Colonic mucosa (tissue), 4 donors: ENCODE data around the gene CUL1. TPM values are rescaled to one million over a fixed set of nuclear protein-coding genes. Genes with fewer than 3 reads are reported as not detected.

Experiments
- DNase-seq: peaks from one replicate; pipeline ENCODE4 v3.0.0-alpha.2; 2020
- H3K27ac ChIP-seq: fragments of 200-600 bp; one replicate; pipeline ENCODE4 v1.8.0; 2021
- H3K27me3 ChIP-seq: fragments of 200-600 bp; one replicate; pipeline ENCODE4 v1.8.0; 2021
- H3K36me3 ChIP-seq: fragments of 200-600 bp; one replicate; pipeline ENCODE4 v1.8.0; 2021
- H3K4me1 ChIP-seq: fragments of 200-600 bp; one replicate; pipeline ENCODE4 v1.8.0; 2021; ENCODE audit warnings: mild to moderate bottlenecking
- H3K4me3 ChIP-seq: fragments of 200-600 bp; one replicate; pipeline ENCODE4 v1.8.0; 2021
- H3K9ac ChIP-seq, 2 donors: one replicate each; pipeline ENCODE4 v1.7.0; 2013; ENCODE audit warnings: control low read depth in 2 of 2, low read depth in 2 of 2, low read length in 2 of 2
- H3K9me3 ChIP-seq: fragments of 200-600 bp; one replicate; pipeline ENCODE4 v1.8.0; 2021
- intact Hi-C: fragments of 100-400 bp; cut with DNase I; formaldehyde crosslinking; loops from one replicate; pipeline ENCODE4 v1.14.1; 2022
- total RNA-seq, 2 donors: library from RNA; stranded (reverse); fragmentation: NEBNext Ultra II Directional in 1 of 2; extraction: Animal tissue kit (Norgen Biotek cat#: 25700) in 1 of 2; gene quantifications; one replicate each; pipeline ENCODE4 v1.2.1, GENCODE V29; 2021
- TF ChIP-seq, protein P1 (sequence below): fragments of 200-600 bp; IDR thresholded peaks from one replicate; pipeline ENCODE4 v1.8.0; 2022; ENCODE audit warnings: antibody characterized with exemption, mild to moderate bottlenecking
- donor health status: healthy.
- donor health status: DM: no; HTN: no; CAD: no.
- donor health status: DM: no; HTN: no; CAD: no.

CUL1 gene
- total RNA-seq, 2 donors from 2014 or later: 36.2 to 36.9 TPM

DNA sequence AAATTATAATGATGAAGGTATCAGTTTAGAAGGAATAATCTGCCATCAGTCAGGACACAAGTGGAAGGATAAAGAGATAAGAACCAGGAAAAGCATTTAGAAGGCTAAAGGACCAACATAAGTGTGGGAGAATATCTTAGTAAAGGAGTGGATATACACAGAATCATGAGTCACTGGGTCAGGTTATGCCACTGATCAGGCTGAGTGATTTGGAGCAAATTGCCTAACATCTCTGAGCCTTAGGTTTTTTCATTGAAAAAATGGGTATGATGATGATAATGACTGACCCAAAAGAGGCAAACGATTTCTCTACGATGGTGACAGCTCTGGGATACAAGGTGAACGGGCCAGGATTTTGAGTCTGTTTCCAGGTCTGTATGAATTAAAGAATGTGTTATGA lies 2.8 kb upstream of the CUL1 start:
- no peaks in the 10 kb centered on the region for H3K36me3 ChIP-seq
- no peaks in the 10 kb centered on the region for H3K27me3 ChIP-seq
- H3K4me3 ChIP-seq: no peak overlapping the region
- intact Hi-C loops: no loop called here
- no peak for DNase-seq
- H3K27ac ChIP-seq: no peak overlapping the region
- no peak overlapping the region for H3K9ac ChIP-seq
- no peaks in the 10 kb centered on the region for H3K9me3 ChIP-seq
- H3K4me1 ChIP-seq: peaks cover 2% of the 10 kb centered on the region
- TF ChIP-seq, protein P1, sequence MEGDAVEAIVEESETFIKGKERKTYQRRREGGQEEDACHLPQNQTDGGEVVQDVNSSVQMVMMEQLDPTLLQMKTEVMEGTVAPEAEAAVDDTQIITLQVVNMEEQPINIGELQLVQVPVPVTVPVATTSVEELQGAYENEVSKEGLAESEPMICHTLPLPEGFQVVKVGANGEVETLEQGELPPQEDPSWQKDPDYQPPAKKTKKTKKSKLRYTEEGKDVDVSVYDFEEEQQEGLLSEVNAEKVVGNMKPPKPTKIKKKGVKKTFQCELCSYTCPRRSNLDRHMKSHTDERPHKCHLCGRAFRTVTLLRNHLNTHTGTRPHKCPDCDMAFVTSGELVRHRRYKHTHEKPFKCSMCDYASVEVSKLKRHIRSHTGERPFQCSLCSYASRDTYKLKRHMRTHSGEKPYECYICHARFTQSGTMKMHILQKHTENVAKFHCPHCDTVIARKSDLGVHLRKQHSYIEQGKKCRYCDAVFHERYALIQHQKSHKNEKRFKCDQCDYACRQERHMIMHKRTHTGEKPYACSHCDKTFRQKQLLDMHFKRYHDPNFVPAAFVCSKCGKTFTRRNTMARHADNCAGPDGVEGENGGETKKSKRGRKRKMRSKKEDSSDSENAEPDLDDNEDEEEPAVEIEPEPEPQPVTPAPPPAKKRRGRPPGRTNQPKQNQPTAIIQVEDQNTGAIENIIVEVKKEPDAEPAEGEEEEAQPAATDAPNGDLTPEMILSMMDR: no peak

DNA sequence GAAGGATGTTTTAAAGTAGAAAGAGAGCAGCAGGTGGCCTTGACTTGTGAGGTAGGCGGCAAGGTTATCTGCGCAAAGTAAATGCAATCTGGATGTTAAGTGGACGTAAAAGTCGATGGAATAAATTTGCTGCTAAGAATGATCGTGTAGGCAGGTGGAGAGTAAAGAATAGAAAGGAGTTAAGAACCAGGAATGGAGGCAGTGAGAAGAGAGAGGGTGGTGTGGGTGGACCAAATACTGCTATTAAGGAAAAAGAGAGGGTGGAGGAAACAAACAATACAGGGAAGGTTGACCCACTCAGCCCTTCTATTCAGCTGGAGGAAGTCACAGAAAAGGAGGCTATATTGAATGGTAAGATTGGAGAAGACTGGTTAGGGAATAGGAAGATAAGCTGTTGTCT lies 1.9 kb upstream of the CUL1 start:
- Histone ChIP-seq H3K9me3 (no peaks in the 10 kb centered on the region), H3K4me3 (no peak overlapping the region), H3K27ac (no peak overlapping the region), H3K4me1 (peaks cover 11% of the 10 kb centered on the region), H3K27me3 (no peaks in the 10 kb centered on the region), H3K36me3 (no peaks in the 10 kb centered on the region), H3K9ac (no peak overlapping the region)
- intact Hi-C loops: no loop called here
- DNase-seq: no peak
- TF ChIP-seq, protein P1: no peak

DNA sequence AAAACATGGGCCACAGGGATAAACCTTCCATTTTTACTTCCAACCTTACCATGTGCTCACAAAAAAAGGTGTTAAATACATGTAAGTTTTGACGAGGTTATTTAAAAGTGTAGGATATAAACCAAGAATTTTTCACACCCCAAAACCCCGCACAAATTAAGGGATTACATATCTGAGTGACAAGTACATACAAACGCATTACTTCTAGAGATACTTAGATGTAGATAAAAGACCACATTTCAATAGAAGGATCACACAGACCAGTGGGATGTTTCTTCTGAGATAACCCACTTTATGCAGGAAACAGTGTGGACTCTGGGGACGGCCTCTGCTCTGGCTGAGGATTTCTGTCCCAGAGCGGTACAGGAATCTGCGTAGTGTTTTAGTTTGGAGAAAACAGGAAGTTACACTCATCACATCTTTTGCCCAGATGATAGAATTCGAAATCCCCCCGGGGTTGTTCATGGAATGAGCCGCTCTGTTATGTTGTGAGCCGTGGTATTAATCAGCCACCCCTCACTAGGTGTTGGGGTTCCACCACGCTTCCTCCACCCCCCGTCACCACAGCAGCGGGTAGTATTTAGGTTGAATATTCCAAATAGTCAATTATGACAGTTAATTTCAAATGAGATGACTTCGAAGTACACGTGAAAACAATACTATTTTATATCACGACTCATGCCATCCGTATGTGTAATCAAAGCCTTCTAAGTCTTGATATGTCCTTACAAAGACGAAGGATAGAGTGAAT lies 1.3 kb upstream of the CUL1 start:
- intact Hi-C loops: no loop called here
- H3K9ac ChIP-seq: peak overlapping the region; percentile 47 to 78
- H3K36me3 ChIP-seq: no peaks in the 10 kb centered on the region
- H3K9me3 ChIP-seq: no peaks in the 10 kb centered on the region
- DNase-seq: peak; percentile 25
- H3K4me3 ChIP-seq: peak overlapping the region; percentile 95
- H3K27ac ChIP-seq: no peak overlapping the region
- H3K27me3 ChIP-seq: no peaks in the 10 kb centered on the region
- TF ChIP-seq, protein P1: no peak
- peaks cover 15% of the 10 kb centered on the region for H3K4me1 ChIP-seq

DNA sequence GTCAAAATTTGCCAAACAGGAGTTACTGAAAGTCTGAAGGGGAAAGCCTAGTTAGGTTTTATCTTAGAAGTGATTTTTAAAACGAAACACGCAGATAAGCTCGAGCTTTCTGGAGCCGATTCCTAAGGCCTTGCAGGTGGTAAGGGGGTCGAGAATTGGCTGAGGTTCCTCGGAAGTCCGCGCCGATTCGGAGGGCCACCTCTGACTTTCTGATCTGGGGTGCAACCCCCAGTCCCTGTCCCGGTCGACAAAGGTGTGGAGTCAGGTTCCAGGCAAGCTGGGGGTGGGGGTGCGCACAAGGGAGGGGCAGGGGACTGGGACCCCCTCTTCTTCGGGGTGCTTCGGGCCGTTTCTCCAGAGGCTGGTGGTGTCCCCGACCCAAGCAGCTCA lies 701 bp upstream of the CUL1 start:
- Histone ChIP-seq H3K4me3 (peak overlapping the region; percentile 95), H3K36me3 (no peaks in the 10 kb centered on the region), H3K4me1 (peaks cover 20% of the 10 kb centered on the region), H3K9ac (peak overlapping the region; percentile 78 to 97), H3K9me3 (no peaks in the 10 kb centered on the region), H3K27me3 (no peaks in the 10 kb centered on the region), H3K27ac (peak overlapping the region; percentile 98)
- peak; percentile 52 for DNase-seq
- intact Hi-C loops: no loop called here
- TF ChIP-seq, protein P1: no peak

DNA sequence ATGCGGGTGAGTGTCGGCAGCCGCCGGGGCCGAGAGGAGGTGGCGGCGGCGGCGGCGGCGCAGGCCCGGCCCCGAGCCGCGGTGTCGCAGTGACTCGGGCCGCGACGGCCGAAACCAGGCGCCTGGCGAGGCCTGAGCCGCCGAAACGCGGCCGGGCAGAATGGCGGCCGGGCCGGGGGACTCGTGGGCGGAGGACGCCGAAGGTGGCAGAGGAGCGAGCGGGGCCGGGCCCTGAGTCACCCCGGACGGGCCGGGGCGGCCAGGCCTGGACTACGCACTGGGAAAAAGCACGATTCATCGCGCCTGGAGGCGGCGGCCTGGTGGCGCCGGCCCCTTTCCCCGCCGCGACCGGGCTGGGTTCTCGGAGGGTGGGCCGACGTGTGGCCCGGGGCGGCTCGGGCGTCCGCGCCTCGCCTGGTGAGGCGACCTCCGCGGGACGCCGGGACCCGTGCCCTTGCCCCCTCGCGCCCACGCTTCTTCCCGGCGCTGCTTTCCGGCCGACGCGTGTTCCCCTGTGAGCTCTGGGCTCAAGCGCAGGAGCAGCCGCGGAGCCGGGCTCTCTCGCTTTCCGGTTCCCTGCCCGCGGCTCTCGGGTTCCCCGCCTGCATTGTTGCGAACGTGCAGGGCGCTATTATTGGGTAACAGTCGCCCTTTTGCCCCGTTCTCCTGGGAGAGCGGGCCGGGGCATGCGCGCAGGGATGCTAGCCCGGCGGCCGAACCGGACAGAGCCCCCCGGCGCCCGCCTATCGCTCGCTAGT lies 500 bp downstream of the CUL1 start:
- intact Hi-C loops: no loop called here
- peaks cover 21% of the 10 kb centered on the region for H3K4me1 ChIP-seq
- H3K9ac ChIP-seq: peak overlapping the region; percentile 85 to 97
- peak overlapping the region; percentile 98 for H3K27ac ChIP-seq
- peak; percentile 37 for DNase-seq
- H3K27me3 ChIP-seq: no peaks in the 10 kb centered on the region
- H3K9me3 ChIP-seq: no peaks in the 10 kb centered on the region
- TF ChIP-seq, protein P1: no peak
- H3K36me3 ChIP-seq: no peaks in the 10 kb centered on the region
- H3K4me3 ChIP-seq: peak overlapping the region; percentile 95
